Diencephalon (tissue), 1 donor: ENCODE results near the gene RNF213. TPM values are rescaled to one million over a fixed set of nuclear protein-coding genes. Genes with fewer than 3 reads are reported as not detected.

Experiments used
- small RNA-seq: library from RNA; depleted of rRNA; stranded (forward); fragments of <200 nt; gene quantifications from one replicate; pipeline ENCODE3, GENCODE V24; 2014
- total RNA-seq: library from RNA; depleted of rRNA; stranded (reverse); fragments of >200 nt; gene quantifications from one replicate; pipeline ENCODE4 v1.2.3, GENCODE V29; 2014

The RNF213 gene
- total RNA-seq: 22.6 TPM

GRCh38 chr17:80260791-80261158, at the start of gene RNF213:
TSS of gene RNF213 (plus strand) at chr17:80260852. CDS start at chr17:80263682, 2,830 bp downstream.

DNA sequence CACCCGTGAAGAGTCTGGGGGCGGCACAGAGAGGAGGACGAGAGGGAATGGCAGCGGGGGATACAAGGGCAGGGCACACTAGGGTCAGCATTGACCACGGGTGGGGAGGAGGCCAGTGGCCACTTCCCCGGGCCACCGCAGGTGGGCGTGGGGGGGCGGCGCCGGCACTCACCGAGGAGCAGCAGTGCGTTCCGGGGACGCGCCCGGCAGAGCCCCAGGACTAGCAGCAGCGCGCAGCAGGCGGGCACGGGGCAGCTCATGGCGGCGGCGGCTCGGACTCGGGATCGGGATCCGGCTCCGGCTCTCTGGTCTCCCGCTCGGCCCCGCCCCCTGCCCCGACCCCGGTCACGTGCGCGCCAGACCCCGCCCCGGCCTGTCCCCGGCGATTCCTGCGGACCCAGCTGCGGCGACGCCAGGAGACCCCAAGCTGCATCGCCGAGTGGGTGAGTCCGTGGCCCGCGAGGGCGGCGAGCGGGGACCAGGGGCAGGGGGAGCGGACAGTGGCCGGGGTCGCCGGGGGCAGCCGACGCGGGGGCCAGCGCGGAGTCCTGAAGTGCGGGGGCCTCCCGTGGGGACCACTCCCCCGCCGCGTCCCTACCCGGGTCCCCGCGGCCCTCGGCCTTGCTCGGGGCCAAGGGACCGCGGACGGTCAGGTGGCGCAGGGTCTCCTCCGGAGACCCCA, 40.5 kb upstream of the RNF213 start, which contains the start of the genes SGSH and SLC26A11:
TSS of gene SGSH (minus strand) at position 280 of the 682 bp plus-strand sequence. CDS start at position 260, 20 bp downstream.
TSS of gene SLC26A11 (plus strand) at position 374 of the 682 bp plus-strand sequence. CDS start 1,134 bp downstream, outside the sequence.

GRCh38 chr17:80414803-80415625, 154.4 kb downstream of the RNF213 start, which contains the start of gene ENDOV:
TSS of gene ENDOV (plus strand) at chr17:80415167. CDS start at chr17:80415195, 28 bp downstream.

Small RNA genes lying within 50 kb of the gene (small RNA-seq; reads per million reads assigned to genes)
- gene MIR4730: not detected

Other genes with a start within 250 kb of the RNF213 start
- 35.5 TPM for gene TBC1D16, start 225.0 kb upstream of the RNF213 start, total RNA-seq
- 14.3 TPM for gene CCDC40, start 224.2 kb upstream of the RNF213 start, total RNA-seq
- gene GAA, start 159.3 kb upstream of the RNF213 start, total RNA-seq: 17.1 TPM
- gene EIF4A3, start 113.7 kb upstream of the RNF213 start, total RNA-seq: 53.1 TPM
- 0.46 TPM for gene CARD14, start 90.8 kb upstream of the RNF213 start, total RNA-seq
- 9.5 TPM for gene SGSH, start 40.5 kb upstream of the RNF213 start, total RNA-seq
- 30.7 TPM for gene SLC26A11, start 40.4 kb upstream of the RNF213 start, total RNA-seq
- gene ENDOV, start 154.3 kb downstream of the RNF213 start, total RNA-seq: 24.0 TPM
- 6.7 TPM for gene NPTX1, start 215.8 kb downstream of the RNF213 start, total RNA-seq